H1 (cell line): Measurements from ENCODE around the gene CA10. TPM values are rescaled to one million over a fixed set of nuclear protein-coding genes. Genes with fewer than 3 reads are reported as not detected.

ENCODE experiments used
- CTCF ChIA-PET: fragments of 300-600 bp; sonication (Branson Sonifier 250); formaldehyde crosslinking; loops from one replicate; lab custom pipeline; 2021; ENCODE audit not compliant: partially characterized antibody; lab: Charles Lee
- POLR2A ChIA-PET: fragments of 300-600 bp; sonication (Branson Sonifier 250); formaldehyde crosslinking; loops from one replicate; lab custom pipeline; 2021; ENCODE audit warnings: inconsistent platforms; ENCODE audit not compliant: partially characterized antibody; lab: Charles Lee
- DNase-seq, 2 experiments: peaks; one replicate each; pipeline versions ENCODE4 v3.0.0 to v3.0.0-alpha.2; 2010 to 2022; ENCODE audit warnings: low spot score in 2 of 2, low read depth in 1 of 2, mixed read lengths in 1 of 2
- FAIRE-seq: peaks from 2 replicates; lab custom pipeline; 2011; peaks lifted over from hg19 to GRCh38; lab: Jason Lieb, UNC
- H2AFZ ChIP-seq: 2 replicates; pipeline ENCODE4 v1.8.1; 2012; ENCODE audit warnings: low read length, inconsistent platforms
- H2AK5ac ChIP-seq: 2 replicates; pipeline ENCODE4 v1.6.1; 2013; ENCODE audit warnings: low read depth, low read length
- H2BK120ac ChIP-seq: replicated peaks from 2 replicates; pipeline ENCODE3; 2013; ENCODE audit warnings: low read depth, low read length, inconsistent platforms
- H2BK12ac ChIP-seq: 2 replicates; pipeline ENCODE4 v1.6.1; 2013; ENCODE audit warnings: low read depth, low read length
- H2BK15ac ChIP-seq: 2 replicates; pipeline ENCODE4 v1.6.1; 2013; ENCODE audit warnings: low read length
- H2BK20ac ChIP-seq: 2 replicates; pipeline ENCODE4 v1.6.1; 2013; ENCODE audit warnings: low read length
- H2BK5ac ChIP-seq: 2 replicates; pipeline ENCODE4 v1.6.1; 2013; ENCODE audit warnings: low read depth, low read length
- H3K14ac ChIP-seq: 2 replicates; pipeline ENCODE4 v1.6.1; 2013; ENCODE audit warnings: inconsistent platforms; ENCODE audit not compliant: insufficient read length
- H3K18ac ChIP-seq: 2 replicates; pipeline ENCODE4 v1.6.1; 2013; ENCODE audit warnings: low read length; ENCODE audit errors: extremely low read depth
- H3K23ac ChIP-seq: 2 replicates; pipeline ENCODE4 v1.6.1; 2013; ENCODE audit warnings: inconsistent platforms; ENCODE audit not compliant: insufficient read length
- H3K23me2 ChIP-seq: 2 replicates; pipeline ENCODE4 v1.6.1; 2013; ENCODE audit warnings: low read depth, low read length
- H3K27ac ChIP-seq: 2 replicates; pipeline ENCODE4 v1.6.1; 2011; ENCODE audit warnings: low read depth, low read length, inconsistent platforms
- H3K27me3 ChIP-seq, 4 experiments: replicated peaks in 1 of 4; 1 replicate in 1 of 4; 2 replicates in 3 of 4; pipeline versions ENCODE4 v1.6.1 to v1.8.1; 2011 to 2013; ENCODE audit warnings: low read length in 3 of 4, mild to moderate bottlenecking in 3 of 4, inconsistent platforms in 2 of 4, mixed read lengths in 2 of 4, moderate library complexity in 1 of 4; ENCODE audit not compliant: control insufficient read depth in 3 of 4, insufficient read depth in 3 of 4; ENCODE audit errors: extremely low read depth in 1 of 4
- H3K36me3 ChIP-seq, 4 experiments: 2 replicates each; pipeline versions ENCODE4 v1.6.1 to v1.8.1; 2011 to 2013; ENCODE audit warnings: mild to moderate bottlenecking in 4 of 4, low read length in 3 of 4, moderate library complexity in 2 of 4, control low read depth in 1 of 4, inconsistent platforms in 1 of 4; ENCODE audit not compliant: insufficient read depth in 4 of 4, control insufficient read depth in 2 of 4
- H3K4ac ChIP-seq: replicated peaks from 2 replicates; pipeline ENCODE3; 2013; ENCODE audit warnings: low read length, low read depth, mixed read lengths, inconsistent platforms; ENCODE audit not compliant: insufficient read length
- H3K4me1 ChIP-seq, 4 experiments: replicated peaks in 1 of 4; 1 replicate in 1 of 4; 2 replicates in 3 of 4; pipeline versions ENCODE4 v1.6.1 to v1.8.1; 2011 to 2013; ENCODE audit warnings: low read length in 3 of 4, inconsistent platforms in 2 of 4, mixed read lengths in 1 of 4; ENCODE audit not compliant: insufficient read depth in 4 of 4, control insufficient read depth in 3 of 4
- H3K4me2 ChIP-seq, 2 experiments: 2 replicates each; pipeline versions ENCODE4 v1.6.1 to v1.8.1; 2011 to 2013; ENCODE audit warnings: low read depth in 2 of 2, low read length in 2 of 2, control low read depth in 1 of 2, inconsistent platforms in 1 of 2, mild to moderate bottlenecking in 1 of 2; ENCODE audit not compliant: insufficient read depth in 1 of 2
- H3K4me3 ChIP-seq, 4 experiments: fragments of 200-600, 300-600 bp in 1 of 4; sonication (generic), shearing (Covaris generic), sonication (Bioruptor Twin) in 1 of 4; 2 replicates each; pipeline versions ENCODE4 v1.5.1 to v1.8.1; 2011 to 2016; ENCODE audit warnings: low read length in 4 of 4, low read depth in 3 of 4, control low read depth in 2 of 4, inconsistent platforms in 2 of 4, mild to moderate bottlenecking in 2 of 4, mixed read lengths in 1 of 4, moderate library complexity in 1 of 4; ENCODE audit not compliant: insufficient read depth in 2 of 4; ENCODE audit errors: extremely low read depth in 1 of 4
- H3K56ac ChIP-seq: replicated peaks from 2 replicates; pipeline ENCODE3; 2013; ENCODE audit warnings: low read depth, mild to moderate bottlenecking, mixed read lengths, low read length, inconsistent platforms; ENCODE audit not compliant: insufficient read length
- H3K79me1 ChIP-seq: 2 replicates; pipeline ENCODE4 v1.6.1; 2013; ENCODE audit warnings: low read depth, low read length, control low read depth
- H3K79me2 ChIP-seq, 2 experiments: 2 replicates each; pipeline versions ENCODE4 v1.6.1 to v1.8.1; 2012 to 2013; ENCODE audit warnings: low read length in 2 of 2, mild to moderate bottlenecking in 2 of 2, inconsistent platforms in 1 of 2; ENCODE audit not compliant: insufficient read depth in 2 of 2, control insufficient read depth in 1 of 2
- H3K9ac ChIP-seq, 4 experiments: replicated peaks in 1 of 4; 1 replicate in 1 of 4; 2 replicates in 3 of 4; pipeline versions ENCODE4 v1.6.1 to v1.8.1; 2011 to 2013; ENCODE audit warnings: low read depth in 3 of 4, low read length in 3 of 4, control low read depth in 2 of 4, mild to moderate bottlenecking in 2 of 4, moderate library complexity in 2 of 4, inconsistent platforms in 1 of 4; ENCODE audit errors: extremely low read depth in 1 of 4
- H3K9me3 ChIP-seq, 2 experiments: 2 replicates each; pipeline versions ENCODE4 v1.6.1 to v1.8.1; 2012 to 2013; ENCODE audit warnings: mild to moderate bottlenecking in 2 of 2, moderate library complexity in 2 of 2, control low read depth in 1 of 2, inconsistent platforms in 1 of 2, low read depth in 1 of 2, low read length in 1 of 2, mixed read lengths in 1 of 2; ENCODE audit not compliant: insufficient read depth in 2 of 2
- H4K20me1 ChIP-seq, 2 experiments: replicated peaks in 1 of 2; 2 replicates each; pipeline versions ENCODE3 to v1.8.1; 2011 to 2013; ENCODE audit warnings: inconsistent platforms in 2 of 2, low read length in 2 of 2, mild to moderate bottlenecking in 1 of 2; ENCODE audit not compliant: insufficient read depth in 2 of 2, control insufficient read depth in 1 of 2
- H4K5ac ChIP-seq: 2 replicates; pipeline ENCODE4 v1.6.1; 2013; ENCODE audit warnings: low read length, low read depth, mixed read lengths, inconsistent platforms; ENCODE audit not compliant: insufficient read length
- H4K8ac ChIP-seq: 2 replicates; pipeline ENCODE4 v1.8.0; 2013; ENCODE audit warnings: mild to moderate bottlenecking, moderate library complexity, low read length, inconsistent platforms; ENCODE audit not compliant: insufficient read depth; ENCODE audit errors: extremely low read depth
- H4K91ac ChIP-seq: replicated peaks from 2 replicates; pipeline ENCODE3; 2013; ENCODE audit warnings: low read length, mixed read lengths, inconsistent platforms; ENCODE audit not compliant: insufficient read length
- ATF2 ChIP-seq: IDR thresholded peaks from 2 replicates; pipeline ENCODE4 v1.6.1; 2012; ENCODE audit warnings: low read length, inconsistent platforms
- CHD1 ChIP-seq: IDR thresholded peaks from 2 replicates; pipeline ENCODE4 v1.6.1; 2012; ENCODE audit warnings: low read depth, low read length, improper control_type of control experiment
- FOSL1 ChIP-seq: IDR thresholded peaks from 2 replicates; pipeline ENCODE4 v1.6.1; 2011; ENCODE audit warnings: mild to moderate bottlenecking, low read depth, low read length, moderate library complexity; ENCODE audit not compliant: insufficient read depth
- KDM5A ChIP-seq: fragments of 200-600 bp; IDR thresholded peaks from 2 replicates; pipeline ENCODE4 v1.7.1; 2012; ENCODE audit warnings: mild to moderate bottlenecking, low read length, inconsistent platforms, mixed read lengths
- MAFK ChIP-seq: IDR thresholded peaks from 2 replicates; pipeline ENCODE4 v1.6.1; 2012; ENCODE audit warnings: low read depth, mild to moderate bottlenecking, improper control_type of control experiment, low read length
- NRF1 ChIP-seq: IDR thresholded peaks from 2 replicates; pipeline ENCODE4 v1.6.1; 2011; ENCODE audit warnings: mild to moderate bottlenecking, low read depth, low read length, improper control_type of control experiment
- RBBP5 ChIP-seq: IDR thresholded peaks from 2 replicates; pipeline ENCODE4 v1.7.1; 2012; ENCODE audit warnings: low read depth, mild to moderate bottlenecking, inconsistent platforms, low read length, moderate library complexity, borderline replicate concordance
- SIRT6 ChIP-seq: IDR thresholded peaks from one replicate; pipeline ENCODE4 v1.7.1; 2012; ENCODE audit warnings: low read length, inconsistent platforms
- WGBS, 2 experiments: shearing (Covaris generic) in 1 of 2; methylation state at CpG; one replicate each; pipeline versions ENCODE4 v1.1.6 to v1.1.7; 2013 to 2015; ENCODE audit warnings: low lambda C conversion rate in 2 of 2, mixed read lengths in 2 of 2, inconsistent platforms in 1 of 2, low coverage in 1 of 2, missing lambda C conversion rate in 1 of 2; ENCODE audit not compliant: insufficient replicate concordance in 2 of 2, insufficient coverage in 1 of 2, insufficient read length in 1 of 2; ENCODE audit errors: extremely low coverage in 1 of 2, missing lambda C conversion rate in 1 of 2; 5-methylcytosine and 5-hydroxymethylcytosine counted together
- polyA plus RNA-seq, 7 experiments: library from polyadenylated mRNA; depleted of rRNA in 3 of 7; stranded (reverse) in 5 of 7; unstranded in 2 of 7; fragments of >200 nt in 5 of 7; fragments of 200-250 nt in 2 of 7; gene quantifications; 1 replicate in 5 of 7; 2 replicates in 1 of 7; 4 replicates in 1 of 7; pipeline versions ENCODE4 v1.2.1 to v1.2.3, GENCODE V29; 2011 to 2013; ENCODE audit warnings: missing spikeins in 2 of 7, mixed read lengths in 2 of 7
- total RNA-seq: library from RNA; stranded (reverse); fragmentation: NEBNext Ultra II Directional; extraction: Animal tissue kit (Norgen Biotek cat#: 25700); gene quantifications from 2 replicates; pipeline ENCODE4 v1.2.1, GENCODE V29; 2021

CA10 gene
- total and polyA plus RNA-seq, 2 of the 8 experiments (the other 6 are each of a cell fraction or from before 2014, with no cell fraction given) = 0.60 to 0.63 TPM

DNA sequence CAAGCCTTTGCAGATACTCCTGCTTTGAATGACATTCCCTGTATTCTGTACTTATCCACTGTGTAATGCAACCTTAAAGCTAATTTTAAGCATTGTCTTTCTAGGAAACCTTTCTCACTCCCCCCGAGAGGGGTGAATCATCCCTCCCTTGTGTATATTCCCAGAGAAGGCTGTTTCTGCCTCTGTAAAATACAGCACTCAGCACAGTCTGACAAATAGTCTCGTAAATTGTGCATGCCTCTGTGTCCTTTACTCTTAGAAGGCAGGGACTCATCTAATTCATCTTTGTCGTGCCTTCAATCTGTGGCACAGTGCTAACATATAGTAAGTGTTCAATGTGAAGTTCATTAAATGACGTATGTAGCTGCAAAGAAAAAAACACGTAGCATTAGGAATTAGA, 200.7 kb downstream of the CA10 start:
- Histone ChIP-seq H3K23me2 (no peaks in the 10 kb centered on the region), H4K8ac (no peak overlapping the region), H2BK5ac (no peak overlapping the region), H4K20me1 (no peaks in the 10 kb centered on the region), H2BK12ac (no peak overlapping the region), H2AK5ac (no peak overlapping the region), H3K79me1 (no peaks in the 10 kb centered on the region), H2BK120ac (no peak overlapping the region), H2AFZ (no peak overlapping the region), H3K4me2 (no peak overlapping the region), H3K4me3 (no peak overlapping the region), H3K23ac (no peak overlapping the region), H3K14ac (no peak overlapping the region), H3K9ac (no peak overlapping the region), H3K18ac (no peak overlapping the region), H3K27me3 (no peaks in the 10 kb centered on the region), H3K9me3 (peaks cover 11 to 12% of the 10 kb centered on the region in 2 experiments), H2BK15ac (no peak overlapping the region), H3K4me1 (no peaks in the 10 kb centered on the region), H3K79me2 (no peaks in the 10 kb centered on the region), H3K36me3 (no peaks in the 10 kb centered on the region), H4K91ac (no peak overlapping the region), H3K56ac (no peak overlapping the region), H2BK20ac (no peak overlapping the region), H3K4ac (no peak overlapping the region), H3K27ac (no peak overlapping the region), H4K5ac (no peak overlapping the region)
- 92% methylated on average over 5 of the region's 5 CpGs; no CpG with 5 or more reads in 1 of the 2 experiments for WGBS, 2 experiments
- ChIA-PET POLR2A (no interaction called here), CTCF (no interaction called here)
- no peak for TF ChIP-seq CHD1
- no peak for TF ChIP-seq ATF2
- TF ChIP-seq NRF1 = no peak
- TF ChIP-seq RBBP5 = no peak
- no peak for TF ChIP-seq FOSL1
- no peak for TF ChIP-seq SIRT6
- no peak for TF ChIP-seq KDM5A
- TF ChIP-seq MAFK = no peak
- no peak for DNase-seq
- no peak for FAIRE-seq
